RWPE1 (cell line): Measurements from ENCODE around the gene PHPT1.

Source experiments
- CTCF ChIA-PET: fragments of 350-600 bp; sonication (Branson Sonifier 250); formaldehyde crosslinking; extraction: SDS; loops from one replicate; lab custom pipeline; 2021; lab: Yijun Ruan, JAX
- POLR2A ChIA-PET: fragments of 400-600 bp; formaldehyde crosslinking; extraction: SDS; loops from one replicate; lab custom pipeline; 2020; ENCODE audit warnings: antibody characterized with exemption; ENCODE audit not compliant: low non-redundant PET; lab: Yijun Ruan, JAX
- DNase-seq: peaks from one replicate; pipeline ENCODE4 v3.0.0; 2012; ENCODE audit warnings: low spot score
- H3K27ac ChIP-seq: fragments of 450-650 bp; 2 replicates; pipeline ENCODE4 v1.5.1; 2017
- TF ChIP-seq, protein P1 (sequence below): fragments of 450-650 bp; conservative IDR thresholded peaks from 2 replicates; pipeline ENCODE4 v1.5.1; 2017; ENCODE audit warnings: low read depth, mild to moderate bottlenecking

Gene PHPT1

DNA sequence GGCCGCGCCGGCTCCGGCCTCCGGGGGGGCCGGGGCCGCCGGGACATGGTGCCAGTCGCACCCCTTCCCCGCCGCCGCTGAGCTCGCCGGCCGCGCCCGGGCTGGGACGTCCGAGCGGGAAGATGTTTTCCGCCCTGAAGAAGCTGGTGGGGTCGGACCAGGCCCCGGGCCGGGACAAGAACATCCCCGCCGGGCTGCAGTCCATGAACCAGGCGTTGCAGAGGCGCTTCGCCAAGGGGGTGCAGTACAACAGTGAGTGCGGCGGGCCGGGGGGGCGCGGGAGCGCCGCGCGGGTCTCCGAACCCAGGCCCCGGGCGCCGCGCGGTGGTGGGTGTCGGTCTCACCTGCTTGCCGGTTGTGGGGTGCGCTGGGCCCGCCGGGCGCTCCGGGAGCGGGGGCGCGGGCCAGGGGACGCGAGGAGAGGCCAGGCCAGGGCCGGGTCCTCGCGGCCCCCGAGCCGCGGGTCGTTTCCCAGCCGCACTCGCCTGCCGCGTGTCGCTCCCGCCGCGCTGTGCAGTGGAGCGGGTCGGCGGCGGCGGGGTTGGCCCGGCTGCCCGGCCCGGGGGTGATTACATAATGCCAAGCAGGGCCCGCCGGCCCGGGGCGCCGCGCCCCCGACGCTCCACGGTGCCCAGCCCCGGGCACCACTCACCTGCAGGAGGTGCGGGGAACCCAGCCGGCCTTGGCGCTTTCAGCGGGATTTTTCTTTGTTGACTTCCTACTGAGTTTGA, 41.0 kb upstream of the PHPT1 start:
- ChIA-PET POLR2A (interaction anchor here (0.6 kb wide), 1 partner anchor 10 kb away, joined by 8 read pairs; no protein-coding TSS in a partner anchor), CTCF (interaction anchor here (0.6 to 3.4 kb wide), 4 partner anchors 16 to 35 kb away, joined by 3 to 16 read pairs (median 3); partner anchors contain the start of gene TMEM141)
- peak overlapping the region; percentile 91 for H3K27ac ChIP-seq
- TF ChIP-seq, protein P1, sequence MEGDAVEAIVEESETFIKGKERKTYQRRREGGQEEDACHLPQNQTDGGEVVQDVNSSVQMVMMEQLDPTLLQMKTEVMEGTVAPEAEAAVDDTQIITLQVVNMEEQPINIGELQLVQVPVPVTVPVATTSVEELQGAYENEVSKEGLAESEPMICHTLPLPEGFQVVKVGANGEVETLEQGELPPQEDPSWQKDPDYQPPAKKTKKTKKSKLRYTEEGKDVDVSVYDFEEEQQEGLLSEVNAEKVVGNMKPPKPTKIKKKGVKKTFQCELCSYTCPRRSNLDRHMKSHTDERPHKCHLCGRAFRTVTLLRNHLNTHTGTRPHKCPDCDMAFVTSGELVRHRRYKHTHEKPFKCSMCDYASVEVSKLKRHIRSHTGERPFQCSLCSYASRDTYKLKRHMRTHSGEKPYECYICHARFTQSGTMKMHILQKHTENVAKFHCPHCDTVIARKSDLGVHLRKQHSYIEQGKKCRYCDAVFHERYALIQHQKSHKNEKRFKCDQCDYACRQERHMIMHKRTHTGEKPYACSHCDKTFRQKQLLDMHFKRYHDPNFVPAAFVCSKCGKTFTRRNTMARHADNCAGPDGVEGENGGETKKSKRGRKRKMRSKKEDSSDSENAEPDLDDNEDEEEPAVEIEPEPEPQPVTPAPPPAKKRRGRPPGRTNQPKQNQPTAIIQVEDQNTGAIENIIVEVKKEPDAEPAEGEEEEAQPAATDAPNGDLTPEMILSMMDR: no peak
- peak; percentile 44 for DNase-seq

DNA sequence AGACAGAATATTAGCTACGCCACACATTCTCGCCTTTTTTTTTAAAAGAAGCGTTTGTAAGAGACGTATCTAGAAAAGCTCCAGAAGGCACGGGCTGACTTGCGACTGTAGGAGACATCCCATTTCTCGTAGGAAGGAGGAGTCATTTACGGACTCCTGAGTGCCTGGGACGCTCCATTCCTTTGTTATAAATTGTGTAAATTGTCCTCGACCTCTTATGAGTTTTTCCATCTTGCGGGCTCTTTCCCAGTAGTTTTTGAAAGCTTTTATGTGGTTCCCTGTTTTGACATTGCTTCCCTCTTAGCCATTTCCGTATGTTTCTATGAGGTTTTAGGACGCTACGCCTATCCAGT, 40.4 kb upstream of the PHPT1 start:
- ChIA-PET CTCF (interaction anchor here (0.6 to 0.7 kb wide), 3 partner anchors 18 to 28 kb away, joined by 3 to 4 read pairs (median 3); no protein-coding TSS in a partner anchor), POLR2A (no interaction called here)
- peak overlapping the region; percentile 91 for H3K27ac ChIP-seq
- no peak for DNase-seq
- TF ChIP-seq, protein P1: no peak

DNA sequence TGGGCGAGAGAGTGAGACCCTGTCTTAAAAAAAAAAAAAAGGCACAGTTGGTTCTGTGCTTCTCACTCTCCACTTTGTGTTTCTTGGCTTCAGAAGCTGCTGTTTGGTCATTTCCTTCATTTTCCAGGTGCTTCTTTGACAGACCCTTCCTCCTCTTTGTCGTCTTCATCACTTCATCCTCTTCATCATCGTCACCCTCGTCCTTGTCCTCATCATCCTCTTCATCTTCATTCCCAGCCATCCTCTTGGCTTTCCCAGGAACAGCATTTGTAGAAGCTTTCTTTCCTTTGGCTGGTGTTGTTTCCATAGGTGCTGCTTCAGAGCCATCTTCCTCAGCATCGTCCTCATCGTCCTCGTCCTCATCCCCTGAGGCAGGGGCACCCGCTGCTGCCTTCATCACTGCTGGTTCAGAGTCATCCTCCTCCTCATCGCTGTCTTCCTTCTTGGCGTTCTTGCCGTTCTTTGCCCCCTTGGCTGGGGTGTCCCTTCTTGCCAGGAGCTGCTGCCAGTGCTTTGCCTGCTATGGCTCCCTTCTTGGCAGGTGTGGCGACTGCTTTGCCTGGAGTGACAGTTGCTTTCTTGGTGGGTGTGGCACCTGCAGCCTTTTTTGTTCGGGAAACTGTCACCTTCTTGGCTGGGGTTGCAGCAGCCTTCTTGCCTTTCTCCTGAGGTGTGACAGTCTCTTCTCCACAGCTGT, 34.3 kb upstream of the PHPT1 start:
- POLR2A ChIA-PET: no interaction called here

DNA sequence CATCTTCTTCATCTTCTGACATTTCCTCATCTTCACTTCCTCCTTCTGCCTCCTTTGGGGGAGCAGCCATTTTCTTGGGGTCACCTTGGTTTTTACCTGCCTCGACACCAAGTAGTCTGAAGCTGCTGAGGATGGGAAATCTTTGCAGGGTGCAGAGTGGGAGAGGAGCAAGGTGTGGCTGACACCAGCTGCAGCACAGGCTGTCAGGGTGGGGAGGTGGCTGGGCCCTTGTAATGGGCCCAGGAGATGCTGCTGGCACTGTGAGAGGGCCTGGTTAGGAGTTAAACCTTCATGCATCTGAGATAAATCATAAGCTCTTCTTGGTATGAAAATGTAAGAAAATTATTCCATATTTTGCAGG, 33.8 kb upstream of the PHPT1 start:
- POLR2A ChIA-PET: no interaction called here
- no peak for DNase-seq
- CTCF ChIA-PET: interaction anchor here (1.1 kb wide), 1 partner anchor 9 kb away, joined by 5 read pairs; no protein-coding TSS in a partner anchor
- TF ChIP-seq, protein P1: no peak
- H3K27ac ChIP-seq: peak overlapping the region; percentile 8; the same call in 1 of the 2 replicates

More for the DNA sequence above, 34.3 kb upstream of the PHPT1 start:
- no peak for DNase-seq
- CTCF ChIA-PET: interaction anchor here (0.6 to 1.1 kb wide), 2 partner anchors 9 to 22 kb away, joined by 3 to 5 read pairs; no protein-coding TSS in a partner anchor
- H3K27ac ChIP-seq: peak overlapping the region; percentile 8; the same call in 1 of the 2 replicates
- TF ChIP-seq, protein P1: no peak

DNA sequence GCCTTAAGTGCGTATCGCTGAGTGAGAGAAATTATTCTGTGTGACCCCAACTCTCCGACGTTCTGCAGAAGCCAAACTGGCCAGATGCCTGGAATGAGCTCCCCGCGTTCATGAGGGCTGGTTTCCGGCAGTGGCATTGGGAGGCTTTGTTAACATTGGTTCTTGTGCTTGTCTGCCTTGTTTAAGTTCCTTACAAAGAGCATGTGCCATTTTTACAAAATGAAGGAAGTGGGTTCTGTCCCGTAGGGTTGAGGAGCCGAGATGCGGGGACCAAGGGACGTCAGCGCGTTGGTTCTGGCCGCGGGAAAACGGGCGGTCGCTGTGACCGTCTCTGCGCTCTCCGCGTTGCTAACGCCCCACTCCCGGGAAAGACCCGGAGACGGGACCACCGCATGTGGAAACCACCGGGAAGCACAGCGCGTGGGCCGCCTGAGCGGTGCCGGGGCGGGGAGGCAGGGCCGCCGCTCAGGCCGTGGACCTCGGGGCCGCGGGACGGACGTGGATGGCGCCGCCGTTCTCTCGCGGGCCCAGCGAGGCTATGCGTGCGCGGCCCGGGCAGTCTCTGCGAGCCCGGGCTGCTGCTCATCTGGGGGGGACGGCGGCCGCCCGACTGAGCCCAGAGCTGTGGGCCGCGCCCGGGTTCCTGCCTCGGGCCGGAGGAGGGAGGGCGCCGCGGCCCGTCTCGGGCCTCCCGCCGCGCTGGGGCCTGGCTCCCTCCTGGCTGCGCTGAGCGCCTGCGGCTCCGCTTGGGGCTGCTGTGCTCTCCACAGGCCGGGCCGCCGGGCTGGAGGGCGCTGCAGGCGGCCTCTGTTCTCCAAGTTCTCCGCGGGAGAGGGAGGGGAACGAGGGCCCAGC, 28.0 kb upstream of the PHPT1 start:
- ChIA-PET POLR2A (no interaction called here), CTCF (no interaction called here)
- no peak for DNase-seq
- TF ChIP-seq, protein P1: no peak
- no peak overlapping the region for H3K27ac ChIP-seq
